ENCODE measurements around the gene PTPRE.

Gene PTPRE

GRCh38 chr10:127875449-127875765 is 31.5 kb upstream of the PTPRE start:
- TF ChIP-seq GATA2 (IDR thresholded peaks at IDR 0.05; ENCODE audit: low read depth, low read length) (no peak), GATA3 (IDR thresholded peaks at IDR 0.05; ENCODE audit: low read depth, low read length) (no peak)

DNA sequence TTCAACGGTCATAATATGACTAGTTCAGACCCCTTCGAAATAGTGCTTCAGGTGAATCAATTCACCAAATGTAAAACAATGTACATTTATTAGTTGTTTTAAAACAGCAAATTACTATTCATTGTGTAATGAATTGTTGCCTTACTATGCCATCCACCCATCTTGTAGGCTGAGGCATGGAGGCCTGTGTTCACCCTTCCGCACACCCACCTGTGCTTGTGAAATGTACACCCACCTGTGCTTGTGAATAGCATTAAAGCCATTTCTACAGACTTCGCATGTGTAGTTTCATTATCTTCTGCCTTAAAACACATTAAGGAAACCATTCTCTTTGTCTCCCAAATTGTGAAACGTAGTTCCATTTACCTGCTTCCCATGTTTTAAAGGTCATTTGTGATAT is 31.0 kb upstream of the PTPRE start:
- no peak for TF ChIP-seq GATA3 (IDR thresholded peaks at IDR 0.05; ENCODE audit: low read depth, low read length)
- TF ChIP-seq GATA2 (IDR thresholded peaks at IDR 0.05; ENCODE audit: low read depth, low read length): no peak

DNA sequence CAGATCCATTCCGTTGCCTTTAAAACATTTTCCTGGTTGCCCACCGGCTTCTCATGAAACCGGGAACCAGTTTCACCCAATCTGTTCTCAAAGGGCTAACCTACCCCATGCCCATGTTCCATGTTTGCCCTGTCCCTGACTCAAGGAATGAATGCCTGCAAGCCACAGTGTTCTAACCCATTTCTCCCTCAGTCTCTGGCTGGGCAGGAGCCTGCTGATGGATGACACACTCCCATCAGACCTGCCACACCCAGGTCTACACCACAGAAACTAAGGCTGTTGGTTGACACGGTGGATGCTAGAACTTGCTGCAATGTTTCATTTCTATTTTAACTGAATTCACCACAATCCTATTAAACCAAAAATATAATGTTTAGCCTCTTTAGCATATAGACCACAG is 29.8 kb upstream of the PTPRE start:
- TF ChIP-seq GATA3 (IDR thresholded peaks at IDR 0.05; ENCODE audit: low read depth, low read length): no peak
- no peak for TF ChIP-seq GATA2 (IDR thresholded peaks at IDR 0.05; ENCODE audit: low read depth, low read length)

DNA sequence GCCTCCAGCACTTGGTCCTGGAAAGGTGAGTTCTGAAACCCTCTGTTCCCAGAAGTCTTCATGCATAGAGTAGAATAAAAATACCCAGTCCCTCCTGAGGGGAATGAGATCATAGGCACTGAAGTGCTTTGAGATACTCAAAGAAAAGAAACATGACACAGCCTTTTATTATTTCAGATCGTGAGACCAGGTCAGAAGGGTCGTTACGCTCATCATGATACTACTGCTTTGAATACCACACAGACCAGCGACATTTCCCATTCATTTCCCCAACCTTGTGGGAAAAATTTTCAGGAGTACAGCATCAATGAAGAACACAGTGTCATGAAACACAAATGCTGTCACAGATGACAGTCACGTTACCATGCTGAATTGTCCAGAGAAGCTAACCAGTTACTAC is 29.2 kb upstream of the PTPRE start:
- TF ChIP-seq GATA2 (IDR thresholded peaks at IDR 0.05; ENCODE audit: low read depth, low read length) (no peak), GATA3 (IDR thresholded peaks at IDR 0.05; ENCODE audit: low read depth, low read length) (no peak)

GRCh38 chr10:127878475-127879055 is 28.3 kb upstream of the PTPRE start:
- TF ChIP-seq GATA2 (IDR thresholded peaks at IDR 0.05; ENCODE audit: low read depth, low read length) (no peak), GATA3 (IDR thresholded peaks at IDR 0.05; ENCODE audit: low read depth, low read length) (no peak)

- TF ChIP-seq GATA3 (IDR thresholded peaks at IDR 0.05; ENCODE audit: low read depth, low read length) (no peak), GATA2 (IDR thresholded peaks at IDR 0.05; ENCODE audit: low read depth, low read length) (no peak)
These were observed 26.3 kb upstream of the PTPRE start for GRCh38 chr10:127880557-127880956.

DNA sequence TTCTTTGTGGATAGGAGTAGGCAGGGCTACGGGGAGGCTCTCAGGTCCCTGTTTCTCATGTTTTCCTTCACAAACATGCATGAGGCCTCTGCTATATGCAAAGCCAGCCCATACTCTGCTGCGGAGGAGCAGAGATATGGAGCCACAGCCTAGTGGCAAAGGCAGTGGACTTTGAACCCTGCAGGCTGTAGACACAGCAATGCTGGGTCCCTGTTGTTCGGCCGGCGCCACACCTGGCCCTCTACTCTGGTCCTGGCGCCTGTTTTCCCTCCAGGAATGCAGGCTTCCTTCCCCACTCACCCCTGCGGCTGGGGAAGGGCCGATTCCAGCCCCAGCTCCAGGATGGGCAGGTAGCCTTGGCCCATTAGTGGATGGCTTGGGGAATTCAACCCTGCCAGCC is 25.6 kb upstream of the PTPRE start:
- TF ChIP-seq GATA2 (IDR thresholded peaks at IDR 0.05; ENCODE audit: low read depth, low read length) (no peak), GATA3 (IDR thresholded peaks at IDR 0.05; ENCODE audit: low read depth, low read length) (no peak)

DNA sequence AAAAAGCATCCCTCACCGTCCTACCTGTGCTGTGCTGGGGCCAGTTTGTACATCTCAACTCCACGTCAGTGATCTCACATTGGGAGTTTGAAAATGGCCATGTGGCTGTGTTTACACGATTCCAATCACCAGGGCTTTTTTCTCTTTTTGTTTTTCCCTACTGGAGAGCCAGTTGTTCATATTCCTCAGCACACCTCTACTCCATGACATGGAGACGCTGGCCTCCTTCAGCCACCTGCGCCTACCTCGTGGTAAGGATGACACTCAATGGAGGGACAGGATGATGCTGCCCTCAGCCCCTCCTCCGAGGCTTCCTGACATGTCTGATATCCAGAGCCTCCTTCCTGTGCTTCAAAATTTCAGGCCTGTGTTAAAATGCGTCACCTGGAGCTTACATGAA is 24.5 kb upstream of the PTPRE start:
- no peak for TF ChIP-seq GATA2 (IDR thresholded peaks at IDR 0.05; ENCODE audit: low read depth, low read length)
- TF ChIP-seq GATA3 (IDR thresholded peaks at IDR 0.05; ENCODE audit: low read depth, low read length): no peak

DNA sequence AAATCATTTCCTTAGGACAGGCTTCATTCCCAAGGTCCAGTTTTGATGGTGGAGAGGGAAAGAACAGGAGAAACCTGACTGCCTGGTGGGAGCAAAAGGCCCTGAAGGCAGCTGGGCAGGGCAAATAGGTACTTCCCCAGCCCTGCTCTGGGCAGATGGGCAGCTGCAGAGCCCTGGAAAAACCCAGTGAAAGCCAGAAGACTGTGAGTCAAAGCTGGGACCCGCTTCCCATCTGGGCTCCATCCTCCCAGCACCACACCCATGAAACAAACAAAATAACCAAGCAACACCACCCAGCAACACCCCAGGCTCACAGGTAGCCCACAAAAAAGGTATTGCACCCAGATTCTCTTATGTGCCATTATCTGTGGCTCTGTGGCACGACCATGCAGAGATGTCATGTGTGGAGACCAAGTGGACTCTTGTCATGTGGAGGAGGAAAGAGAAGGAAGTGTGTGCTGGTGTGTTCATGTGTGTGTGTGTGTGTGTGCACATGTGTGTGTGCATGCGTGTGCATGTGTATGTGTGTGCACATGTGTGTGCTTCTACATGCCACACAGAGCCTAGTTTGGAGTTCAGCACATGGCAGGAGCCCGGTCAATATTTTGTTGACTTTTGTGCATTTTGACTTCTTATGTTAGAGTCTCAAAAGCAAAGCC is 24.0 kb upstream of the PTPRE start:
- TF ChIP-seq GATA3 (IDR thresholded peaks at IDR 0.05; ENCODE audit: low read depth, low read length) (no peak), GATA2 (IDR thresholded peaks at IDR 0.05; ENCODE audit: low read depth, low read length) (no peak)

GRCh38 chr10:127883516-127883915 is 23.4 kb upstream of the PTPRE start:
- TF ChIP-seq GATA2 (IDR thresholded peaks at IDR 0.05; ENCODE audit: low read depth, low read length) (no peak), GATA3 (IDR thresholded peaks at IDR 0.05; ENCODE audit: low read depth, low read length) (no peak)

DNA sequence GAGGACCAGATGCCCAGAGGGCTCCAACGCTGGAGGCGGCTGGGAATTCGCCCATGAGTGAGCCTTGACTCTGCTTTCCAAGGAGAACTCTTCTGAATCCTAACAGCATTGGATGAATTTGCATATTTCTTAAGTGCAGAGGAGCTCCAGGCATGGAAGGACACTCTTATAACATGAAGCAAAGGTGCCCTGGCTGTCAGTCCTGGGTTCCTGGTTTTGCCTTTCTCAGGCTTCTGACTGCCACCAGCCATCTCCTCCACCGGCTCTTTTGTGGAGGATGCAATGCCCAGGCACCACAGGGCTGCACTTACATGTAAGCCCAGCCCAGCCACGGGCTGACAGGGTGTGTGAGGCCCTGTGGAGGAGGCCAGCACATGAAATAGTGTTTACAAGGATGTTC is 22.4 kb upstream of the PTPRE start:
- TF ChIP-seq GATA3 (IDR thresholded peaks at IDR 0.05; ENCODE audit: low read depth, low read length): no peak
- no peak for TF ChIP-seq GATA2 (IDR thresholded peaks at IDR 0.05; ENCODE audit: low read depth, low read length)

DNA sequence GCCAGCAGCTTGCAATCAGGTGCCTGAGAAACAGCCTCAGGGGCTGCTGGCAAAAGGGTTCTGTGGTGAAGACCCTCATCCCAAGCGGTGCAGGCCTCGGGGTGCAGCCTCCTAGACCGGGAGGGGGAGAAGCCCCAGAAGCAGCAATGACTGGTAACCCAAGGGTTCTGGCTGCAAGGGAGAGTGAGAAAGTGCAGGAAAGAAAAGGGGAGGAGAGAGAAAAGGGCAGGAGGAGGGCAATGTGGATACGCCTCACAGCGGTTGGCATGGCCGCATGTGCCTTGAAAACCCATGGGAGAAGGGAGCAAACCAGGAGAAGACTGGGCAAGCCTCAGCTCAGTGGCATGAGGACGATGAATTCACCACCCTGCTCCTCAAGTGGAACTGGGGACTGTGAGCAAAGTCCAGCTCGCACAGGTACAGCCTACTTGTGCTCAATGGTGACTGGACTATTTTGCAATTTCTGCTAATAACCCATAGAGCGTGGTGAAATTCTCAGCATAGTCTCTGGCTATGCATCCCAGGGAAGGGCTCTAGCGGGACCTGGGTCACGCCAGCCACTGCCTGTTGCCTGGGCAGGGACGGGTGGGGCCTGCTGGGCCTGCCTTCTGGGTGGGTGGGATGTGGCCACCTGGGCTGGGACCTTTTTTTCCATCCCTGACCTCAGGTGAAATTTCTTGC is 20.4 kb upstream of the PTPRE start:
- TF ChIP-seq GATA2 (IDR thresholded peaks at IDR 0.05; ENCODE audit: low read depth, low read length) (no peak), GATA3 (IDR thresholded peaks at IDR 0.05; ENCODE audit: low read depth, low read length) (no peak)

- TF ChIP-seq GATA3 (IDR thresholded peaks at IDR 0.05; ENCODE audit: low read depth, low read length) (no peak), GATA2 (IDR thresholded peaks at IDR 0.05; ENCODE audit: low read depth, low read length) (no peak)
These were observed 19.1 kb upstream of the PTPRE start for GRCh38 chr10:127887541-127888415.

DNA sequence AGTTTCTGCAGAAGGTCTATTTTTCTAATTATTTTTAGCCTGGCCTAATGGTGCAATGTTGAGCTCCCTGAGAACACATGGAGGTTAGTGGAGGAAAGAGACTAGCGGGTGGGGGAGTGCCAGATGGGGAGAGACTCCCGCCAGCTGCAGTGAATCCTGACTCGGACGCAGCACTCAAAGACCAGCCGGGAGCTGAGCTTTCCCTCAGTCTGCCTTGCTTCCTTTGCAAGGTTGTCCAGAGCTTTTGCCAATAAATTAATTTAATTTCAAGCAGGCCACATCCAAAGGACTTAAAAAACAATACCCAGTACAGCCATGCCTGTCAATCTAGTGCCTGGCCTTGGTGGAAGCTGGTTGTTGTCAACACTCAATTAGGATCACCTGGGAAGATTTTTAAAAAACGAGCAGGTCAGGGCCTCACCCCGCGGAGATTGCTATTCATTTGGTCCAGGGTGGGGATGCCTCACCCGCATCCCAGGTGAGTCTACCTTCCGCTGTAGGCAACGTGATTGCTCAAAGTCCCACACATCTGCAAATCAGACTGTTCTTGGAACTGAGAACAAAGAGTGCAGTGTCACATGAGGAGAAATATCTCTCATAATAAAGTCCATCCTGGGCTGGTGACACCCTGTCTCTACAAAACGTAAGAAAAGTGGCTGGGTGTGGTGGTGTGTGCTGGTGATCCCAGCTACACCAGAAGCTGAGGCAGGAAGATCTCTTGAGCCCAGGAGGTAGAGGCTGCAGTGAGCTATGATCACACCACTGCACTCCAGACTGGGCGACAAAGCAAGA is 18.2 kb upstream of the PTPRE start:
- no peak for TF ChIP-seq GATA3 (IDR thresholded peaks at IDR 0.05; ENCODE audit: low read depth, low read length)
- no peak for TF ChIP-seq GATA2 (IDR thresholded peaks at IDR 0.05; ENCODE audit: low read depth, low read length)

Data from SH-SY5Y (cell line).